Epithelial cell of proximal tubule (primary cell): ENCODE measurements around the gene SIN3B. TPM values are rescaled to one million over a fixed set of nuclear protein-coding genes. Genes with fewer than 3 reads are reported as not detected.
"Not testable (repeated sequence)": the region's sequence is repeated elsewhere in the genome, so short reads cannot be mapped to it uniquely, and the experiment has no call there.

Source experiments
- DNase-seq: peaks from one replicate; pipeline ENCODE4 v3.0.0-alpha.2; 2011; ENCODE audit warnings: low read depth
- H3K4me3 ChIP-seq: 2 replicates; pipeline ENCODE4 v1.5.1; 2011; ENCODE audit warnings: low read depth, mild to moderate bottlenecking, low read length
- CTCF ChIP-seq: conservative IDR thresholded peaks from 2 replicates; pipeline ENCODE4 v1.5.1; 2012; ENCODE audit warnings: low read depth, mild to moderate bottlenecking, low read length
- total RNA-seq: library from RNA; depleted of rRNA; stranded (reverse); fragments of >200 nt; gene quantifications from 2 replicates; pipeline ENCODE4 v1.2.3, GENCODE V29; 2015

SIN3B gene
- total RNA-seq, 1 donor from 2014 or later = 20.4 TPM

DNA sequence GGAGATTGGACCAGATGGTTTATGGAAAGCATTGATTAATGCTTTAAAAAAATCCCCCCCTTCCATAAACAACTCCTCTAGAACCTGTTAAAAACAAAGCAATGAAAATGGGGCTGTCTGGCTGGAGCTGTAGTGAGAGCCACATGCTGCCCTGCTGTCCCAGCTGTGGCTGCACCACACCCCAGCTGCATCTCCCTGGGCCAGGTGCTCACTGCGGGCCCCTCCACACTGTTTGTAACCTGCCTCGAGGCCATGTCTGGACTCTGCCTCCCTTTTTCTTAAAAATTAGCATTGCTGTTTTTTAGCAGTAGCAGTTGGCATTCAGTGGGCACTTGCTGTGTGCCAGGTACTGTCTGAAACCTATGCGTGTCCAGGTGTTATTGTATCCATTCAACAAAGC lies 44.4 kb downstream of the SIN3B start:
- no peak overlapping the region for H3K4me3 ChIP-seq
- no peak for DNase-seq
- no peak for TF ChIP-seq CTCF

GRCh38 chr19:16874250-16874977 lies 45.2 kb downstream of the SIN3B start:
- no peak overlapping the region for H3K4me3 ChIP-seq
- TF ChIP-seq CTCF = no peak
- no peak for DNase-seq

GRCh38 chr19:16874978-16875299 lies 45.7 kb downstream of the SIN3B start:
- not testable (repeated sequence) for H3K4me3 ChIP-seq, DNase-seq

DNA sequence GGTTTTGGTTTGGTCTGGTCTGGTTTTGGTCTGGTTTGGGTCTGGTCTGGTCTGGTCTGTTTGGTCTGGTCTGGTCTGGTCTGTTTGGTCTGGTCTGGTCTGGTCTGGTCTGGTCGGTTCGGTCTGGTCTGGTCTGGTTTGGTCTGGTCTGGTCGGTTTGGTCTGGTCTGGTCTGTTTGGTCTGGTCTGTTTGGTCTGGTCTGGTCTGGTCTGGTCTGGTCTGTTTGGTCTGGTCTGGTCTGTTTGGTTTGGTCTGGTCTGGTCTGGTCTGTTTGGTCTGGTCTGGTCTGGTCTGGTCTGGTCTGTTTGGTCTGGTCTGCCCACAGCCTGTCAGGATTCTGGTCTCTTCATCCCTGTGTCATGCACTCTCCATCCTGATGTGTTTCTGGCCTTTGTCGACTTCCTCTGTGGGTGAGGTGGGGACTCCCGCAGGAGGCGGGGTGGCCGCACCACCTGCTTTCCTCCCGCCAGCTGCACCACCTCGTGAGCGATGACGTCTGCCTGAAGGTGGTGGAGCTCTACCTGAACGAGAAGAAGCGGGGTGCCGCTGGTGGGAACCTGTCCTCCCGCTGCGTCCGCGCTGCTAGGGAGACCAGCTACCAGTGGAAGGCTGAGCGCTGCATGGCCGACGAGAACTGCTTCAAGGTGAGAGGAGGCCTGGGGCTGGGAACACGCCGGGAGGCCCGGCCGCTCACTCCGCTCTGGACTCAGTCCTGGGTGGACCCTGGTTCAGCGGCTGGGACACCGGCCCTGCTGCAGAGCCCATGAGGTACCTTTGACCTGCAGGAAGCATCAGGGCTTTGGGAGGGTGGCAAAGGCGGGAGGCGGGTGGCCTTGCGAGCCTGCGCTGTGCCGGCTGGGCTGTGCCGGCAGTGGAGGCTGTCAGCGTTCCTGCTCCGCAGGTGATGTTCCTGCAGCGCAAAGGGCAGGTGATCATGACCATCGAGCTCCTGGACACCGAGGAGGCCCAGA lies 46.7 kb downstream of the SIN3B start:
- DNase-seq = no peak
- no peak overlapping the region for H3K4me3 ChIP-seq
- no peak for TF ChIP-seq CTCF

GRCh38 chr19:16876904-16877361 lies 47.7 kb downstream of the SIN3B start:
- DNase-seq = no peak

GRCh38 chr19:16877581-16877980 lies 48.4 kb downstream of the SIN3B start:
- no peak for DNase-seq
- TF ChIP-seq CTCF = no peak
- no peak overlapping the region for H3K4me3 ChIP-seq

More at GRCh38 chr19:16876904-16877361, 47.7 kb downstream of the SIN3B start:
- TF ChIP-seq CTCF = no peak
- no peak overlapping the region for H3K4me3 ChIP-seq

GRCh38 chr19:16878181-16878965 lies 49.2 kb downstream of the SIN3B start:
- no peak overlapping the region for H3K4me3 ChIP-seq
- no peak for TF ChIP-seq CTCF
- DNase-seq = no peak
